Measurements from ENCODE around the gene NNMT. TPM values are rescaled to one million over a fixed set of nuclear protein-coding genes. Genes with fewer than 3 reads are reported as not detected.

The NNMT gene
- not detected in 2 replicates for total RNA-seq
- total RNA-seq (2013) = 0.89 TPM
- not detected in 2 replicates for polyA plus RNA-seq
- polyA minus RNA-seq = not detected in 2 replicates

- H3K4me2 ChIP-seq (replicated peaks; ENCODE audit: low read depth, low read length, poor library complexity, severe bottlenecking) = no peak within 1 kb of the TSS
- Mint-ChIP-seq H3K4me1 (no peaks in the 10 kb centered on the region), H3K4me3 (no peak within 1 kb of the TSS), H3K27me3 (peaks cover 31% of the 10 kb centered on the region), H3K9me3 (ENCODE audit: insufficient read depth) (no peaks in the 10 kb centered on the region), H3K27ac (no peak within 1 kb of the TSS)
- H3K27ac ChIP-seq (ENCODE audit: low read length in 2 of 2) = no peak within 1 kb of the TSS
- DNase-seq (no peak), ATAC-seq (ENCODE audit: low read depth) (no peak)
- H3K9ac ChIP-seq (ENCODE audit: low read length) = no peak within 1 kb of the TSS
- H3K79me2 ChIP-seq (ENCODE audit: control insufficient read depth, insufficient read depth, low read length) = no peaks in the 10 kb centered on the region
- H2AFZ ChIP-seq (ENCODE audit: insufficient read depth, low read depth, low read length, poor library complexity, severe bottlenecking) = no peak within 1 kb of the TSS
- ChIA-PET CTCF (no interaction called here), POLR2A (no interaction called here)
- H3K4me3 ChIP-seq (ENCODE audit: control extremely low read depth in 1 of 5, extremely low read depth in 1 of 5, insufficient read depth in 1 of 5, low read depth in 2 of 5, low read length in 4 of 5) = no peak within 1 kb of the TSS
- intact Hi-C loops (cut with micrococcal nuclease) = no loop called here
- TF ChIP-seq EZH2 (IDR thresholded peaks at IDR 0.05; ENCODE audit: borderline replicate concordance, insufficient read depth, low read depth, low read length, poor library complexity, severe bottlenecking) (no peak), CTCF (IDR thresholded peaks at IDR 0.05) (no peak)
- H3K9me3 ChIP-seq (ENCODE audit: control extremely low read depth in 1 of 3, control insufficient read depth in 2 of 3, insufficient read depth in 1 of 3, low read length in 2 of 3) = no peaks in the 10 kb centered on the region
- no peaks in the 10 kb centered on the region for H3K36me3 ChIP-seq (replicated peaks in 1 of 2; ENCODE audit: control extremely low read depth in 1 of 2, control insufficient read depth in 1 of 2, extremely low read depth in 1 of 2, insufficient read depth in 2 of 2, low read length in 1 of 2)
- no peaks in the 10 kb centered on the region for H3K27me3 ChIP-seq (replicated peaks in 1 of 4; ENCODE audit: control extremely low read depth in 1 of 4, control insufficient read depth in 3 of 4, insufficient read depth in 4 of 4, low read length in 3 of 4)
- H4K20me1 ChIP-seq (ENCODE audit: control insufficient read depth, insufficient read depth, low read length, poor library complexity, severe bottlenecking) = no peaks in the 10 kb centered on the region
- no peaks in the 10 kb centered on the region for H3K4me1 ChIP-seq (ENCODE audit: control insufficient read depth in 2 of 2, insufficient read depth in 2 of 2, low read length in 2 of 2)
- WGBS (ENCODE audit: insufficient coverage) = 100% methylated on average over 2 of the region's 11 CpGs
Observed at GRCh38 chr11:114295676-114296604, at the start of gene NNMT. Gene NNMT (plus strand): TSS chr11:114296399. CDS start chr11:114296557, 158 bp downstream.

All from B cell (primary cell).